Upper lobe of right lung (tissue), 1 donor: ENCODE data around the gene ZDHHC13. TPM values are rescaled to one million over a fixed set of nuclear protein-coding genes. Genes with fewer than 3 reads are reported as not detected.

Source experiments
- ATAC-seq: fragments of 200-7000 bp; cut with Tn5 transposase; one replicate; pipeline ENCODE4 v1.9.1; 2020; ENCODE audit warnings: mild to moderate bottlenecking, moderate library complexity
- DNase-seq: peaks from one replicate; pipeline ENCODE4 v3.0.0-alpha.2; 2020
- H3K27ac ChIP-seq: fragments of 200-600 bp; one replicate; pipeline ENCODE4 v1.8.0; 2022
- H3K27me3 ChIP-seq: fragments of 200-600 bp; one replicate; pipeline ENCODE4 v1.8.0; 2022; ENCODE audit warnings: mild to moderate bottlenecking
- H3K36me3 ChIP-seq: fragments of 200-600 bp; one replicate; pipeline ENCODE4 v1.8.0; 2022
- H3K4me1 ChIP-seq: fragments of 200-600 bp; one replicate; pipeline ENCODE4 v1.8.0; 2022
- H3K4me3 ChIP-seq: fragments of 200-600 bp; one replicate; pipeline ENCODE4 v1.8.0; 2022; ENCODE audit warnings: mild to moderate bottlenecking
- H3K9me3 ChIP-seq: fragments of 200-600 bp; one replicate; pipeline ENCODE4 v1.8.0; 2022
- CTCF ChIP-seq: fragments of 200-600 bp; IDR thresholded peaks from one replicate; pipeline ENCODE4 v1.8.0; 2022; ENCODE audit warnings: antibody characterized with exemption
- intact Hi-C: fragments of 100-400 bp; cut with DNase I; formaldehyde crosslinking; loops from one replicate; pipeline ENCODE4 v1.11.0; 2022
- total RNA-seq: library from RNA; stranded (reverse); fragmentation: NEBNext Ultra II Directional; extraction: Animal tissue kit (Norgen Biotek cat#: 25700); gene quantifications from one replicate; pipeline ENCODE4 v1.2.1, GENCODE V29; 2021
- donor health status: DM: no; HTN: yes; CAD: no; lungs with severe emphysema.

ZDHHC13 gene
- total RNA-seq, 1 donor from 2014 or later, result 12.2 TPM

GRCh38 chr11:19196432-19196831, 79.5 kb downstream of the ZDHHC13 start:
- H3K4me3 ChIP-seq, result no peak overlapping the region
- TF ChIP-seq CTCF, result no peak
- H3K9me3 ChIP-seq, result no peaks in the 10 kb centered on the region
- no peaks in the 10 kb centered on the region for H3K36me3 ChIP-seq
- peaks cover 6% of the 10 kb centered on the region for H3K4me1 ChIP-seq
- ATAC-seq (no peak), DNase-seq (no peak)
- no peaks in the 10 kb centered on the region for H3K27me3 ChIP-seq
- H3K27ac ChIP-seq, result no peak overlapping the region
- intact Hi-C loops, result no loop called here

- no peaks in the 10 kb centered on the region for H3K9me3 ChIP-seq
- H3K36me3 ChIP-seq, result no peaks in the 10 kb centered on the region
- no peak overlapping the region for H3K27ac ChIP-seq
- no peak for ATAC-seq
- no peak overlapping the region for H3K4me3 ChIP-seq
- peaks cover 6% of the 10 kb centered on the region for H3K4me1 ChIP-seq
- DNase-seq, result no peak
- TF ChIP-seq CTCF, result no peak
- H3K27me3 ChIP-seq, result no peaks in the 10 kb centered on the region
- intact Hi-C loops, result no loop called here
Measured at GRCh38 chr11:19199048-19199447, 82.1 kb downstream of the ZDHHC13 start.

GRCh38 chr11:19199771-19200170, 82.8 kb downstream of the ZDHHC13 start:
- DNase-seq (no peak), ATAC-seq (no peak)
- Histone ChIP-seq H3K9me3 (no peaks in the 10 kb centered on the region), H3K36me3 (no peaks in the 10 kb centered on the region), H3K4me3 (no peak overlapping the region), H3K4me1 (peaks cover 6% of the 10 kb centered on the region), H3K27ac (no peak overlapping the region), H3K27me3 (no peaks in the 10 kb centered on the region)
- no peak for TF ChIP-seq CTCF
- intact Hi-C loops, result no loop called here

- no peaks in the 10 kb centered on the region for H3K9me3 ChIP-seq
- H3K36me3 ChIP-seq, result no peaks in the 10 kb centered on the region
- intact Hi-C loops, result no loop called here
- TF ChIP-seq CTCF, result no peak
- DNase-seq (no peak), ATAC-seq (peak; percentile 63)
- no peaks in the 10 kb centered on the region for H3K27me3 ChIP-seq
- H3K4me1 ChIP-seq, result peaks cover 6% of the 10 kb centered on the region
- no peak overlapping the region for H3K4me3 ChIP-seq
- H3K27ac ChIP-seq, result no peak overlapping the region
Measured at GRCh38 chr11:19200410-19201201, 83.6 kb downstream of the ZDHHC13 start.

- intact Hi-C loops, result no loop called here
- Histone ChIP-seq H3K4me3 (no peak within 1 kb of the TSS), H3K36me3 (no peaks in the 10 kb centered on the region), H3K27ac (no peak within 1 kb of the TSS), H3K4me1 (peaks cover 6% of the 10 kb centered on the region), H3K27me3 (no peaks in the 10 kb centered on the region), H3K9me3 (no peaks in the 10 kb centered on the region)
- no peak for TF ChIP-seq CTCF
- no peak for DNase-seq
- ATAC-seq, result no peak
Measured at GRCh38 chr11:19201737-19202605, 85.0 kb downstream of the ZDHHC13 start, which contains the start of gene CSRP3. Gene CSRP3 (minus strand): TSS chr11:19201983. CDS start chr11:19192448, 9,535 bp downstream.
